ENCODE data around the gene CPSF4L.
A peak's percentile ranks its signal among the peaks of the same experiment; 100 is the strongest.

Gene CPSF4L

GRCh38 chr17:73251871-73252270, 9.8 kb downstream of the CPSF4L start:
- Histone ChIP-seq H3K36me3 (ENCODE audit: control insufficient read depth, insufficient read depth, low read length) (peaks cover 9% of the 10 kb centered on the region), H3K4me1 (ENCODE audit: control insufficient read depth, insufficient read depth, low read length, poor library complexity, severe bottlenecking) (peaks cover 6% of the 10 kb centered on the region), H3K9me3 (ENCODE audit: control insufficient read depth, low read length) (no peaks in the 10 kb centered on the region), H3K27ac (ENCODE audit: low read depth, low read length, severe bottlenecking) (no peak overlapping the region), H3K4me3 (ENCODE audit: extremely low read depth, insufficient read depth, low read length, poor library complexity, severe bottlenecking) (no peak overlapping the region)
- 89 to 91% methylated on average over 4 of the region's 8 CpGs for WGBS, 2 experiments (ENCODE audit: insufficient coverage in 2 of 2)

- peaks cover 2% of the 10 kb centered on the region for H3K4me1 ChIP-seq (ENCODE audit: control insufficient read depth, insufficient read depth, low read length, poor library complexity, severe bottlenecking)
- peaks cover 17% of the 10 kb centered on the region for H3K36me3 ChIP-seq (ENCODE audit: control insufficient read depth, insufficient read depth, low read length)
- no peak overlapping the region for H3K27ac ChIP-seq (ENCODE audit: low read depth, low read length, severe bottlenecking)
- no peak overlapping the region for H3K4me3 ChIP-seq (ENCODE audit: extremely low read depth, insufficient read depth, low read length, poor library complexity, severe bottlenecking)
- 80 to 92% methylated on average over 10 of the region's 10 CpGs for WGBS, 2 experiments (ENCODE audit: insufficient coverage in 2 of 2)
- H3K9me3 ChIP-seq (ENCODE audit: control insufficient read depth, low read length), result no peaks in the 10 kb centered on the region
These were observed 10.6 kb downstream of the CPSF4L start for GRCh38 chr17:73250851-73251640.

- Histone ChIP-seq H3K27ac (ENCODE audit: low read depth, low read length, severe bottlenecking) (no peak overlapping the region), H3K36me3 (ENCODE audit: control insufficient read depth, insufficient read depth, low read length) (peaks cover 27% of the 10 kb centered on the region), H3K9me3 (ENCODE audit: control insufficient read depth, low read length) (no peaks in the 10 kb centered on the region), H3K4me1 (ENCODE audit: control insufficient read depth, insufficient read depth, low read length, poor library complexity, severe bottlenecking) (no peaks in the 10 kb centered on the region), H3K4me3 (ENCODE audit: extremely low read depth, insufficient read depth, low read length, poor library complexity, severe bottlenecking) (no peak overlapping the region)
- WGBS, 2 experiments (ENCODE audit: insufficient coverage in 2 of 2), result 94 to 95% methylated on average over 7 of the region's 8 CpGs
These were observed 12.0 kb downstream of the CPSF4L start for GRCh38 chr17:73249700-73250099.

- 93 to 99% methylated on average over 4 to 9 of the region's 10 CpGs for WGBS, 2 experiments (ENCODE audit: insufficient coverage in 2 of 2)
- Histone ChIP-seq H3K9me3 (ENCODE audit: control insufficient read depth, low read length) (no peaks in the 10 kb centered on the region), H3K36me3 (ENCODE audit: control insufficient read depth, insufficient read depth, low read length) (peaks cover 38% of the 10 kb centered on the region)
These were observed 13.1 kb downstream of the CPSF4L start for GRCh38 chr17:73248532-73248931.

GRCh38 chr17:73247726-73248125, 14.0 kb downstream of the CPSF4L start:
- Histone ChIP-seq H3K4me3 (ENCODE audit: extremely low read depth, insufficient read depth, low read length, poor library complexity, severe bottlenecking) (no peak overlapping the region), H3K27ac (ENCODE audit: low read depth, low read length, severe bottlenecking) (no peak overlapping the region), H3K36me3 (ENCODE audit: control insufficient read depth, insufficient read depth, low read length) (peaks cover 46% of the 10 kb centered on the region), H3K4me1 (ENCODE audit: control insufficient read depth, insufficient read depth, low read length, poor library complexity, severe bottlenecking) (no peaks in the 10 kb centered on the region), H3K9me3 (ENCODE audit: control insufficient read depth, low read length) (no peaks in the 10 kb centered on the region)
- WGBS, 2 experiments (ENCODE audit: insufficient coverage in 2 of 2), result 94 to 100% methylated on average over 1 to 2 of the region's 2 CpGs

More at GRCh38 chr17:73248532-73248931, 13.1 kb downstream of the CPSF4L start:
- Histone ChIP-seq H3K27ac (ENCODE audit: low read depth, low read length, severe bottlenecking) (no peak overlapping the region), H3K4me1 (ENCODE audit: control insufficient read depth, insufficient read depth, low read length, poor library complexity, severe bottlenecking) (no peaks in the 10 kb centered on the region), H3K4me3 (ENCODE audit: extremely low read depth, insufficient read depth, low read length, poor library complexity, severe bottlenecking) (no peak overlapping the region)

GRCh38 chr17:73240561-73240960, 21.1 kb downstream of the CPSF4L start:
- Histone ChIP-seq H3K27ac (ENCODE audit: low read depth, low read length, severe bottlenecking) (no peak overlapping the region), H3K4me3 (ENCODE audit: extremely low read depth, insufficient read depth, low read length, poor library complexity, severe bottlenecking) (no peak overlapping the region), H3K4me1 (ENCODE audit: control insufficient read depth, insufficient read depth, low read length, poor library complexity, severe bottlenecking) (no peaks in the 10 kb centered on the region), H3K36me3 (ENCODE audit: control insufficient read depth, insufficient read depth, low read length) (peaks cover 84% of the 10 kb centered on the region), H3K9me3 (ENCODE audit: control insufficient read depth, low read length) (no peaks in the 10 kb centered on the region)
- 75 to 100% methylated on average over 1 of the region's 2 CpGs for WGBS, 2 experiments (ENCODE audit: insufficient coverage in 2 of 2)

GRCh38 chr17:73237714-73238113, 24.0 kb downstream of the CPSF4L start:
- H3K9me3 ChIP-seq (ENCODE audit: control insufficient read depth, low read length), result no peaks in the 10 kb centered on the region
- 95 to 96% methylated on average over 6 of the region's 6 CpGs for WGBS, 2 experiments (ENCODE audit: insufficient coverage in 2 of 2)
- H3K4me1 ChIP-seq (ENCODE audit: control insufficient read depth, insufficient read depth, low read length, poor library complexity, severe bottlenecking), result no peaks in the 10 kb centered on the region
- H3K36me3 ChIP-seq (ENCODE audit: control insufficient read depth, insufficient read depth, low read length), result peaks cover 74% of the 10 kb centered on the region
- no peak overlapping the region for H3K4me3 ChIP-seq (ENCODE audit: extremely low read depth, insufficient read depth, low read length, poor library complexity, severe bottlenecking)
- no peak overlapping the region for H3K27ac ChIP-seq (ENCODE audit: low read depth, low read length, severe bottlenecking)

GRCh38 chr17:73234736-73235135, 26.9 kb downstream of the CPSF4L start:
- no peak overlapping the region for H3K27ac ChIP-seq (ENCODE audit: low read depth, low read length, severe bottlenecking)
- H3K36me3 ChIP-seq (ENCODE audit: control insufficient read depth, insufficient read depth, low read length), result peaks cover 52% of the 10 kb centered on the region
- no peaks in the 10 kb centered on the region for H3K4me1 ChIP-seq (ENCODE audit: control insufficient read depth, insufficient read depth, low read length, poor library complexity, severe bottlenecking)
- WGBS, 2 experiments (ENCODE audit: insufficient coverage in 2 of 2), result 85 to 88% methylated on average over 6 to 10 of the region's 10 CpGs
- no peak overlapping the region for H3K4me3 ChIP-seq (ENCODE audit: extremely low read depth, insufficient read depth, low read length, poor library complexity, severe bottlenecking)
- H3K9me3 ChIP-seq (ENCODE audit: control insufficient read depth, low read length), result no peaks in the 10 kb centered on the region

GRCh38 chr17:73232587-73233373, 28.9 kb downstream of the CPSF4L start:
- H3K4me3 ChIP-seq (ENCODE audit: extremely low read depth, insufficient read depth, low read length, poor library complexity, severe bottlenecking), result peak overlapping the region; percentile 98
- 1 to 3% methylated on average over 38 to 42 of the region's 48 CpGs for WGBS, 2 experiments (ENCODE audit: insufficient coverage in 2 of 2)
- H3K27ac ChIP-seq (ENCODE audit: low read depth, low read length, severe bottlenecking), result peak overlapping the region; percentile 91

GRCh38 chr17:73231841-73232586, 29.7 kb downstream of the CPSF4L start:
- 0 to 1% methylated on average over 24 to 36 of the region's 63 CpGs for WGBS, 2 experiments (ENCODE audit: insufficient coverage in 2 of 2)
- no peaks in the 10 kb centered on the region for H3K9me3 ChIP-seq (ENCODE audit: control insufficient read depth, low read length)
- peaks cover 21% of the 10 kb centered on the region for H3K4me1 ChIP-seq (ENCODE audit: control insufficient read depth, insufficient read depth, low read length, poor library complexity, severe bottlenecking)
- H3K4me3 ChIP-seq (ENCODE audit: extremely low read depth, insufficient read depth, low read length, poor library complexity, severe bottlenecking), result peak overlapping the region; percentile 98
- peaks cover 39% of the 10 kb centered on the region for H3K36me3 ChIP-seq (ENCODE audit: control insufficient read depth, insufficient read depth, low read length)
- peak overlapping the region; percentile 91 for H3K27ac ChIP-seq (ENCODE audit: low read depth, low read length, severe bottlenecking)

More at GRCh38 chr17:73232587-73233373, 28.9 kb downstream of the CPSF4L start:
- Histone ChIP-seq H3K9me3 (ENCODE audit: control insufficient read depth, low read length) (no peaks in the 10 kb centered on the region), H3K36me3 (ENCODE audit: control insufficient read depth, insufficient read depth, low read length) (peaks cover 43% of the 10 kb centered on the region), H3K4me1 (ENCODE audit: control insufficient read depth, insufficient read depth, low read length, poor library complexity, severe bottlenecking) (peaks cover 14% of the 10 kb centered on the region)

Data from mesodermal cell (in vitro differentiated cells).